Activated B cell treated with CpG ODN at 0.5 μM for 24 hours (primary cell): ENCODE measurements around the gene MTARC1. TPM values are rescaled to one million over a fixed set of nuclear protein-coding genes. Genes with fewer than 3 reads are reported as not detected.

Experiments
- ATAC-seq: fragments of 200-7000 bp; cut with Tn5 transposase; one replicate; pipeline ENCODE4 v1.10.0; 2021; ENCODE audit warnings: low read depth, mild to moderate bottlenecking, moderate library complexity
- CTCF ChIA-PET: fragments of 350-600 bp; sonication (Branson Sonifier 250); formaldehyde crosslinking; loops from one replicate; lab custom pipeline; 2021; ENCODE audit warnings: antibody characterized with exemption; lab: Charles Lee
- POLR2A ChIA-PET: fragments of 350-600 bp; sonication (Branson Sonifier 250); formaldehyde crosslinking; loops from one replicate; lab custom pipeline; 2021; ENCODE audit warnings: antibody characterized with exemption; lab: Charles Lee
- DNase-seq: peaks from one replicate; pipeline ENCODE4 v3.0.0; 2022
- H3K27ac Mint-ChIP-seq: one replicate; pipeline ENCODE4 v1.8.0; 2020; ENCODE audit warnings: mixed read lengths
- H3K27me3 Mint-ChIP-seq: one replicate; pipeline ENCODE4 v1.8.0; 2021; ENCODE audit warnings: mixed read lengths
- H3K36me3 Mint-ChIP-seq: one replicate; pipeline ENCODE4 v1.8.0; 2021; ENCODE audit warnings: low read depth, mixed read lengths
- H3K4me1 Mint-ChIP-seq: one replicate; pipeline ENCODE4 v1.8.0; 2021; ENCODE audit warnings: mixed read lengths
- H3K4me3 Mint-ChIP-seq: one replicate; pipeline ENCODE4 v1.8.0; 2020; ENCODE audit warnings: mild to moderate bottlenecking, mixed read lengths
- H3K9me3 Mint-ChIP-seq: one replicate; pipeline ENCODE4 v1.8.0; 2020; ENCODE audit warnings: mixed read lengths
- CTCF ChIP-seq: fragments of 200-600 bp; IDR thresholded peaks from one replicate; pipeline ENCODE4 v1.8.0; 2022; ENCODE audit warnings: antibody characterized with exemption, mild to moderate bottlenecking
- intact Hi-C: fragments of 100-400 bp; cut with micrococcal nuclease; formaldehyde crosslinking; loops from one replicate; pipeline ENCODE4 v1.15.1; 2024
- total RNA-seq: library from RNA; stranded (reverse); gene quantifications from 2 replicates; pipeline ENCODE4 v1.2.3, GENCODE V29; 2022

MTARC1 gene
- total RNA-seq, 1 donor from 2014 or later = 2.2 TPM

DNA sequence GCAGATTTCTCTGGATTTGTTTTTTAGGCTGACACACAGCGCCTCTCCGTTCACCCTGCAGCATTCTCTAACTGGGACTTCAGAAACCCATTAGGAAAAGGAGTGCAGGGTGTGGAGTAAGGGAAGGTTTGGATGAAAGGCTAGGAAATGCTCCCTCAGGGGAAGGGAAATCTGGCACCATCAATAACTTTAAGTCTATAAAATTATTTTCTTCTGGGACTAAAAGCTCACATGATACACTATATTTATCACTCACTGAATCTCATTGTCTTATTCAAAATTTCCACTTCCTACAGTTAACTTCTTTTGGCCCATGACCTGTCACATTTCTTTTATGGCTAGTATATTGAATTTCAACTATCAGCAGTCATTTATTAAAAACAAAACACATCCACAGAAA is 46.7 kb downstream of the MTARC1 start:
- DNase-seq (no peak), ATAC-seq (no peak)
- POLR2A ChIA-PET = no interaction called here
- peaks cover 3% of the 10 kb centered on the region for H3K27me3 Mint-ChIP-seq
- TF ChIP-seq CTCF = no peak
- H3K4me3 Mint-ChIP-seq = no peak overlapping the region
- CTCF ChIA-PET = no interaction called here
- intact Hi-C loops = no loop called here
- H3K9me3 Mint-ChIP-seq = peaks cover 4% of the 10 kb centered on the region
- H3K27ac Mint-ChIP-seq = no peak overlapping the region
- no peaks in the 10 kb centered on the region for H3K4me1 Mint-ChIP-seq
- no peaks in the 10 kb centered on the region for H3K36me3 Mint-ChIP-seq

- H3K4me3 Mint-ChIP-seq = no peak overlapping the region
- peaks cover 3% of the 10 kb centered on the region for H3K27me3 Mint-ChIP-seq
- H3K36me3 Mint-ChIP-seq = no peaks in the 10 kb centered on the region
- ChIA-PET POLR2A (no interaction called here), CTCF (no interaction called here)
- no peak for ATAC-seq
- H3K4me1 Mint-ChIP-seq = no peaks in the 10 kb centered on the region
- DNase-seq = no peak
- H3K27ac Mint-ChIP-seq = no peak overlapping the region
- no peak for TF ChIP-seq CTCF
- peaks cover 4% of the 10 kb centered on the region for H3K9me3 Mint-ChIP-seq
- intact Hi-C loops = no loop called here
Measured at GRCh38 chr1:220834155-220834870, 47.6 kb downstream of the MTARC1 start.

Other genes with a start within 250 kb of the MTARC1 start
- gene C1orf115, start 96.5 kb upstream of the MTARC1 start, total RNA-seq = 19.6 and 20.0 TPM in 2 replicates
- gene MTARC2, start 38.6 kb upstream of the MTARC1 start, total RNA-seq = 8.9 and 9.2 TPM in 2 replicates
- 3.2 and 4.6 TPM in 2 replicates for gene HLX, start 92.5 kb downstream of the MTARC1 start, total RNA-seq